ENCODE results near the gene UBTD1.
"Not testable (repeated sequence)": the region's sequence is repeated elsewhere in the genome, so short reads cannot be mapped to it uniquely, and the experiment has no call there.

Gene UBTD1

GRCh38 chr10:97560731-97561381 lies 62.1 kb downstream of the UBTD1 start:
- not testable (repeated sequence) for H3K4me2 ChIP-seq (ENCODE audit: low read length); H3K79me1 ChIP-seq (ENCODE audit: low read length); H3K27me3 ChIP-seq (ENCODE audit: insufficient read depth, low read length); H4K8ac ChIP-seq (ENCODE audit: low read depth, low read length); H2BK120ac ChIP-seq (ENCODE audit: insufficient read depth, low read length, poor library complexity); H4K91ac ChIP-seq (ENCODE audit: low read depth, low read length); H3K9ac ChIP-seq (ENCODE audit: low read length); H2AFZ ChIP-seq (ENCODE audit: insufficient read depth, low read length, poor library complexity); H2AK5ac ChIP-seq (ENCODE audit: low read length); H3K9me3 ChIP-seq (ENCODE audit: insufficient read depth, low read depth, low read length); H3K4me3 ChIP-seq (ENCODE audit: low read depth, low read length); H3K27ac ChIP-seq (ENCODE audit: low read depth, low read length); H3K14ac ChIP-seq (ENCODE audit: low read length); H3K4ac ChIP-seq (ENCODE audit: low read depth, low read length); H3K23ac ChIP-seq (ENCODE audit: low read length); H3K18ac ChIP-seq (ENCODE audit: low read length); H3K79me2 ChIP-seq (ENCODE audit: control insufficient read depth, insufficient read depth, low read length, poor library complexity); H2BK5ac ChIP-seq (ENCODE audit: low read depth, low read length, poor library complexity); H4K12ac ChIP-seq (ENCODE audit: low read depth, low read length); H3K36me3 ChIP-seq (ENCODE audit: control insufficient read depth in 1 of 2, insufficient read depth in 2 of 2, low read length in 2 of 2); H3K4me1 ChIP-seq (ENCODE audit: control insufficient read depth in 1 of 2, insufficient read depth in 2 of 2, low read length in 2 of 2); H2BK12ac ChIP-seq (ENCODE audit: low read length)
- DNase-seq, result peak in 1 of 2 donors; percentile 40
- WGBS (ENCODE audit: extremely low coverage, insufficient coverage, insufficient read length), result no CpG with 5 or more reads among the region's 17 CpGs

GRCh38 chr10:97561386-97562077 lies 62.8 kb downstream of the UBTD1 start:
- not testable (repeated sequence) for H3K27ac ChIP-seq (ENCODE audit: low read depth, low read length); H3K4me1 ChIP-seq (ENCODE audit: control insufficient read depth in 1 of 2, insufficient read depth in 2 of 2, low read length in 2 of 2); H3K18ac ChIP-seq (ENCODE audit: low read length); H3K79me2 ChIP-seq (ENCODE audit: control insufficient read depth, insufficient read depth, low read length, poor library complexity); H3K79me1 ChIP-seq (ENCODE audit: low read length); H3K23ac ChIP-seq (ENCODE audit: low read length); H2BK120ac ChIP-seq (ENCODE audit: insufficient read depth, low read length, poor library complexity); H3K4me3 ChIP-seq (ENCODE audit: low read depth, low read length); H3K4me2 ChIP-seq (ENCODE audit: low read length); H2AFZ ChIP-seq (ENCODE audit: insufficient read depth, low read length, poor library complexity); H3K9me3 ChIP-seq (ENCODE audit: insufficient read depth, low read depth, low read length); H2BK5ac ChIP-seq (ENCODE audit: low read depth, low read length, poor library complexity); H3K14ac ChIP-seq (ENCODE audit: low read length); H4K91ac ChIP-seq (ENCODE audit: low read depth, low read length); DNase-seq; H3K4ac ChIP-seq (ENCODE audit: low read depth, low read length); H4K12ac ChIP-seq (ENCODE audit: low read depth, low read length); H3K36me3 ChIP-seq (ENCODE audit: control insufficient read depth in 1 of 2, insufficient read depth in 2 of 2, low read length in 2 of 2); H2BK12ac ChIP-seq (ENCODE audit: low read length); H3K27me3 ChIP-seq (ENCODE audit: insufficient read depth, low read length); H4K8ac ChIP-seq (ENCODE audit: low read depth, low read length); H3K9ac ChIP-seq (ENCODE audit: low read length); H2AK5ac ChIP-seq (ENCODE audit: low read length)
- no CpG with 5 or more reads among the region's 12 CpGs for WGBS (ENCODE audit: extremely low coverage, insufficient coverage, insufficient read length)

- not testable (repeated sequence) for H3K36me3 ChIP-seq (ENCODE audit: control insufficient read depth in 1 of 2, insufficient read depth in 2 of 2, low read length in 2 of 2); H4K91ac ChIP-seq (ENCODE audit: low read depth, low read length); H3K4ac ChIP-seq (ENCODE audit: low read depth, low read length); H3K9me3 ChIP-seq (ENCODE audit: insufficient read depth, low read depth, low read length); H3K4me3 ChIP-seq (ENCODE audit: low read depth, low read length); H2AK5ac ChIP-seq (ENCODE audit: low read length); H2BK120ac ChIP-seq (ENCODE audit: insufficient read depth, low read length, poor library complexity); H4K8ac ChIP-seq (ENCODE audit: low read depth, low read length); H3K4me1 ChIP-seq (ENCODE audit: control insufficient read depth in 1 of 2, insufficient read depth in 2 of 2, low read length in 2 of 2); DNase-seq; H3K79me2 ChIP-seq (ENCODE audit: control insufficient read depth, insufficient read depth, low read length, poor library complexity); H4K12ac ChIP-seq (ENCODE audit: low read depth, low read length); H3K23ac ChIP-seq (ENCODE audit: low read length); H3K14ac ChIP-seq (ENCODE audit: low read length); H2BK12ac ChIP-seq (ENCODE audit: low read length); H3K27ac ChIP-seq (ENCODE audit: low read depth, low read length); H3K18ac ChIP-seq (ENCODE audit: low read length); H2AFZ ChIP-seq (ENCODE audit: insufficient read depth, low read length, poor library complexity); H3K27me3 ChIP-seq (ENCODE audit: insufficient read depth, low read length); H3K4me2 ChIP-seq (ENCODE audit: low read length); H3K79me1 ChIP-seq (ENCODE audit: low read length); H3K9ac ChIP-seq (ENCODE audit: low read length); H2BK5ac ChIP-seq (ENCODE audit: low read depth, low read length, poor library complexity)
- WGBS (ENCODE audit: extremely low coverage, insufficient coverage, insufficient read length), result no CpG with 5 or more reads among the region's 5 CpGs
These were observed 63.6 kb downstream of the UBTD1 start for GRCh38 chr10:97562329-97562728.

- Histone ChIP-seq H3K27me3 (ENCODE audit: insufficient read depth, low read length) (no peaks in the 10 kb centered on the region), H3K14ac (ENCODE audit: low read length) (no peak overlapping the region), H3K4me3 (ENCODE audit: low read depth, low read length) (no peak overlapping the region), H4K8ac (ENCODE audit: low read depth, low read length) (no peak overlapping the region), H2BK12ac (ENCODE audit: low read length) (no peak overlapping the region), H3K9me3 (ENCODE audit: insufficient read depth, low read depth, low read length) (peaks cover 4% of the 10 kb centered on the region), H3K36me3 (ENCODE audit: control insufficient read depth in 1 of 2, insufficient read depth in 2 of 2, low read length in 2 of 2) (peaks cover 0 to 7% of the 10 kb centered on the region in 2 experiments), H3K4ac (ENCODE audit: low read depth, low read length) (no peak overlapping the region), H4K91ac (ENCODE audit: low read depth, low read length) (no peak overlapping the region), H2BK5ac (ENCODE audit: low read depth, low read length, poor library complexity) (no peak overlapping the region), H2AK5ac (ENCODE audit: low read length) (no peak overlapping the region), H3K27ac (ENCODE audit: low read depth, low read length) (no peak overlapping the region), H4K12ac (ENCODE audit: low read depth, low read length) (no peak overlapping the region), H3K79me2 (ENCODE audit: control insufficient read depth, insufficient read depth, low read length, poor library complexity) (no peaks in the 10 kb centered on the region), H2BK120ac (ENCODE audit: insufficient read depth, low read length, poor library complexity) (no peak overlapping the region), H3K18ac (ENCODE audit: low read length) (no peak overlapping the region), H2AFZ (ENCODE audit: insufficient read depth, low read length, poor library complexity) (no peak overlapping the region), H3K4me2 (ENCODE audit: low read length) (no peak overlapping the region), H3K4me1 (ENCODE audit: control insufficient read depth in 1 of 2, insufficient read depth in 2 of 2, low read length in 2 of 2) (no peaks in the 10 kb centered on the region), H3K79me1 (ENCODE audit: low read length) (no peaks in the 10 kb centered on the region), H3K23ac (ENCODE audit: low read length) (no peak overlapping the region), H3K9ac (ENCODE audit: low read length) (no peak overlapping the region)
- no peak for DNase-seq
- WGBS (ENCODE audit: extremely low coverage, insufficient coverage, insufficient read length), result no CpG with 5 or more reads among the region's 4 CpGs
These were observed 64.6 kb downstream of the UBTD1 start for GRCh38 chr10:97563337-97563736.
